ENCODE data around the gene RNF44.

GRCh38 chr5:176538989-176539384, 1.8 kb upstream of the RNF44 start:
- no peak for TF ChIP-seq CTCF (IDR thresholded peaks at IDR 0.05)
- TF ChIP-seq POLR2A (IDR thresholded peaks at IDR 0.05), result no peak
- no peak for TF ChIP-seq EP300 (IDR thresholded peaks at IDR 0.05)
- no peak for TF ChIP-seq POLR2AphosphoS5 (IDR thresholded peaks at IDR 0.05)

Data from sigmoid colon (tissue), 4 donors.